PC-9 (cell line): Measurements from ENCODE around the gene NDST4.

Experiments used
- EZH2 ChIP-seq: fragments of 200-600 bp; sonication (generic); IDR thresholded peaks from 2 replicates; pipeline ENCODE4 v1.8.0; 2017; ENCODE audit warnings: antibody characterized with exemption, low read depth
- TF ChIP-seq, protein P1 (sequence below): fragments of 200-600 bp; sonication (generic); conservative IDR thresholded peaks from 2 replicates; pipeline ENCODE4 v1.6.1; 2017; ENCODE audit warnings: mixed run types, antibody characterized with exemption, mild to moderate bottlenecking, moderate library complexity

DNA sequence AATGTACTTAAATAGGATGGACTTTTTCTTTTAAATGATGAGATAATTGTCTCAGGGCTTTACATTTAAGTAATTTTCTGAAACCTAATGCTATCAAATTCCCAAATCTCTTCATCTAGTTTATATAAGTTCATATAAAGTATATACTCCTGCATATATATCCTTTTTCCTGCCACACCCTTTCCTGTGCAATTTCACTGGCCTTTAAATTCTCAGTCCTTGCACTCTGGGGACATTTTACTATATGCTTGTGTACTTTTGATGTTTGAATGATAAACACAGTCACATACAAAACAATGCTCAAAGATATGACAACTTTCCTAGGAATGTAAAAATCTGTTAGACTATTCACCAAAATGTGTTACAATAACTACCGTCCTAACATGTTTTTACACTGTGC is 60.1 kb downstream of the NDST4 start:
- TF ChIP-seq EZH2, result no peak
- TF ChIP-seq, protein P1, sequence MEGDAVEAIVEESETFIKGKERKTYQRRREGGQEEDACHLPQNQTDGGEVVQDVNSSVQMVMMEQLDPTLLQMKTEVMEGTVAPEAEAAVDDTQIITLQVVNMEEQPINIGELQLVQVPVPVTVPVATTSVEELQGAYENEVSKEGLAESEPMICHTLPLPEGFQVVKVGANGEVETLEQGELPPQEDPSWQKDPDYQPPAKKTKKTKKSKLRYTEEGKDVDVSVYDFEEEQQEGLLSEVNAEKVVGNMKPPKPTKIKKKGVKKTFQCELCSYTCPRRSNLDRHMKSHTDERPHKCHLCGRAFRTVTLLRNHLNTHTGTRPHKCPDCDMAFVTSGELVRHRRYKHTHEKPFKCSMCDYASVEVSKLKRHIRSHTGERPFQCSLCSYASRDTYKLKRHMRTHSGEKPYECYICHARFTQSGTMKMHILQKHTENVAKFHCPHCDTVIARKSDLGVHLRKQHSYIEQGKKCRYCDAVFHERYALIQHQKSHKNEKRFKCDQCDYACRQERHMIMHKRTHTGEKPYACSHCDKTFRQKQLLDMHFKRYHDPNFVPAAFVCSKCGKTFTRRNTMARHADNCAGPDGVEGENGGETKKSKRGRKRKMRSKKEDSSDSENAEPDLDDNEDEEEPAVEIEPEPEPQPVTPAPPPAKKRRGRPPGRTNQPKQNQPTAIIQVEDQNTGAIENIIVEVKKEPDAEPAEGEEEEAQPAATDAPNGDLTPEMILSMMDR, result no peak
